Spinal cord (tissue), 10 donors: ENCODE results near the gene ASH1L. TPM values are rescaled to one million over a fixed set of nuclear protein-coding genes. Genes with fewer than 3 reads are reported as not detected.

Experiments used
- DNase-seq, 6 donors: peaks; one replicate each; pipeline versions ENCODE4 v3.0.0 to v3.0.0-alpha.2; 2013 to 2015; ENCODE audit warnings: low spot score in 6 of 6, low read depth in 4 of 6
- H3K27ac ChIP-seq: one replicate; pipeline ENCODE4 v1.5.1; 2013; ENCODE audit warnings: low read depth, low read length, control low read depth
- H3K27me3 ChIP-seq: one replicate; pipeline ENCODE4 v1.6.1; 2013; ENCODE audit warnings: low read length; ENCODE audit not compliant: control insufficient read depth, insufficient read depth
- H3K36me3 ChIP-seq: one replicate; pipeline ENCODE4 v1.6.1; 2013; ENCODE audit warnings: low read length; ENCODE audit not compliant: control insufficient read depth, insufficient read depth
- H3K4me1 ChIP-seq: one replicate; pipeline ENCODE4 v1.6.1; 2013; ENCODE audit warnings: low read length; ENCODE audit not compliant: control insufficient read depth, insufficient read depth
- H3K4me3 ChIP-seq: one replicate; pipeline ENCODE4 v1.5.1; 2013; ENCODE audit warnings: low read depth, low read length, control low read depth
- H3K9me3 ChIP-seq: one replicate; pipeline ENCODE4 v1.6.1; 2013; ENCODE audit warnings: low read length; ENCODE audit not compliant: control insufficient read depth, insufficient read depth
- WGBS: methylation state at CpG from one replicate; pipeline ENCODE4 v1.1.5; 2013; ENCODE audit warnings: missing lambda C conversion rate; ENCODE audit not compliant: insufficient coverage; 5-methylcytosine and 5-hydroxymethylcytosine counted together
- polyA plus RNA-seq, 2 donors: library from polyadenylated mRNA; unstranded; fragments of 120-200 nt; gene quantifications; one replicate each; pipeline ENCODE4 v1.2.1, GENCODE V29; 2013; ENCODE audit not compliant: insufficient read length in 2 of 2
- total RNA-seq, 2 donors: library from RNA; depleted of rRNA in 1 of 2; stranded (reverse); fragments of 120-200 nt in 1 of 2; fragments of >200 nt in 1 of 2; gene quantifications; one replicate each; pipeline versions ENCODE4 v1.2.3 to v1.2.4, GENCODE V29; 2013 to 2014
- donor health status: healthy.

ASH1L gene
- total and polyA plus RNA-seq, 4 donors: 35.9 to 65.9 (median 46.0) TPM

GRCh38 chr1:155305881-155306391, 256.7 kb downstream of the ASH1L start:
- no peak overlapping the region for H3K4me3 ChIP-seq
- no peaks in the 10 kb centered on the region for H3K9me3 ChIP-seq
- H3K4me1 ChIP-seq: peaks cover 29% of the 10 kb centered on the region
- WGBS: 66% methylated on average over 5 of the region's 7 CpGs
- H3K27me3 ChIP-seq: no peaks in the 10 kb centered on the region
- H3K36me3 ChIP-seq: peaks cover 6% of the 10 kb centered on the region
- no peak for DNase-seq
- no peak overlapping the region for H3K27ac ChIP-seq

DNA sequence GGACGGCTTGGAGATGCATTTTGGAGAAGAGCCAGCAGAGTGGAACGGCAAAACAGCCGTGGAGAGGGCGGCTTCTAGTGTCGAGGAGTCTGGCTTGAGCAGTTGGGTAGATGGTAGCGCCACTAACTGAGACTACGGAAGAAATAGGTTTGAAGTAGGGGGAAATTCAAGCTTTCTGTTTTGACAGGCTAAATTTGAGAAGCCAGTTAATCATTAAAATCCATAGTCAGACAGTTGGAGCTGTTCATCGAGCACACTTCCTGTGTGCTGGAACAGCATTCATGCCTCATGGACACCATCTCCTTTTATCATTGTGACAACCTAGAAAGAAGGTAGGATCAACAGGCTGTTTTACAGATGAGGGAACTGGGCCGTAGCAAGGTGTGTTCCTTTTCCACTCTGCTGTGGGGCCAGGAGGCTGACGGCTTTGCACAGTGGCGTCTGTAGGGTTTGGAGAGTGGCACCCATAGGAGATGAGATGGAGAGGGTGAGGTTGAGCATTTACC, 258.0 kb downstream of the ASH1L start:
- peaks cover 17% of the 10 kb centered on the region for H3K4me1 ChIP-seq
- WGBS: 69% methylated on average over 6 of the region's 11 CpGs

GRCh38 chr1:155301342-155301841, 261.2 kb downstream of the ASH1L start, which contains the start of gene PKLR:
Gene PKLR (minus strand): TSS chr1:155301438. CDS start chr1:155301395, 43 bp downstream.
- no peak within 1 kb of the TSS for H3K4me3 ChIP-seq
- 77% methylated on average over 4 of the region's 5 CpGs for WGBS
- H3K4me1 ChIP-seq: no peaks in the 10 kb centered on the region
- peaks cover 8% of the 10 kb centered on the region for H3K27me3 ChIP-seq
- H3K9me3 ChIP-seq: no peaks in the 10 kb centered on the region
- H3K36me3 ChIP-seq: no peaks in the 10 kb centered on the region
- DNase-seq: no peak
- H3K27ac ChIP-seq: no peak within 1 kb of the TSS

More for the DNA sequence above, 258.0 kb downstream of the ASH1L start:
- no peaks in the 10 kb centered on the region for H3K9me3 ChIP-seq
- DNase-seq: no peak
- H3K36me3 ChIP-seq: no peaks in the 10 kb centered on the region
- no peak overlapping the region for H3K4me3 ChIP-seq
- H3K27me3 ChIP-seq: no peaks in the 10 kb centered on the region
- no peak overlapping the region for H3K27ac ChIP-seq

DNA sequence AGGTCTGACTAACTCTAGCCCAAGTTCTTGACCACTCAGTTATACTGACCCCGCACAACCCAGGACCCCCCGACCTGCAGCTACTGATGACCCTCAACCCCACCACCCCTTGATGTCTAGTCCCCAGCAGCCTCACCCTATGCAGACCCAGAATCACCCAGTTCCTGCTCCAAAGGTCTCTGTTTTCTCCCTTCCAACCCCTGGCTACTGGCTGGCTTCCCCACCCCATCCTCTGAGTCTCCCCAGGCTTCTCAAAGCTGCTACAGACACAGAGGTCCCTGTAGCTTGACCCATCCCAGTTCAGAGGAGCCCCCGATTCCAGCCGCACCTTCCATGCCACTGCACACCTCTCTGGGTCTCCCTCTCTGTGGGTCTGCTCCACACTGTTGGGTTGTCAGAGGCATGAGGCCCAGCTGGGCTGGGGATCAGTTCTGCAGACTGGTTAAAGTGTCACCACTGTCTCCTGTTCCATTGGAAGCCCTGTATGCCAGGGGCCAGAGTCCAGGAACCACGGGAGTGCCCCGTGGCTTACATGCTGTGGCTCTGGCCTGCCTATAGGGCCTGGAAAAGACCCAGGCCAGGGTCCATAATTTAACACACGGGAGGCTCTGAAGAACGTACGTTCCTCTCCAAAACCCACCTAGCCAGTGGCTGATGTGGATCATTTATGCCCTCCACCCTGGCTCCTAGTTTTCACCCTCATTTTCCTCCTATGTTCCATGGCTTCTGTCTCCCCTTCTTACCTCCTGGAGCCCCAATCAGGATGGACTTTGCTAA, 261.9 kb downstream of the ASH1L start:
- Histone ChIP-seq H3K4me1 (no peaks in the 10 kb centered on the region), H3K9me3 (no peaks in the 10 kb centered on the region), H3K27ac (no peak overlapping the region), H3K4me3 (no peak overlapping the region), H3K36me3 (no peaks in the 10 kb centered on the region), H3K27me3 (peaks cover 12% of the 10 kb centered on the region)
- DNase-seq: no peak
- WGBS: 92% methylated on average over 8 of the region's 9 CpGs

GRCh38 chr1:155300024-155300423, 262.6 kb downstream of the ASH1L start:
- H3K27ac ChIP-seq: no peak overlapping the region
- H3K9me3 ChIP-seq: no peaks in the 10 kb centered on the region
- H3K4me1 ChIP-seq: peaks cover 6% of the 10 kb centered on the region
- H3K4me3 ChIP-seq: no peak overlapping the region
- DNase-seq: no peak
- 89% methylated on average over 7 of the region's 8 CpGs for WGBS
- H3K27me3 ChIP-seq: peaks cover 20% of the 10 kb centered on the region
- H3K36me3 ChIP-seq: no peaks in the 10 kb centered on the region

GRCh38 chr1:155297384-155297783, 265.2 kb downstream of the ASH1L start:
- H3K9me3 ChIP-seq: no peaks in the 10 kb centered on the region
- 63% methylated on average over 6 of the region's 7 CpGs for whole genome bisulfite sequencing
- H3K4me3 ChIP-seq: no peak overlapping the region
- H3K4me1 ChIP-seq: peaks cover 12% of the 10 kb centered on the region
- no peak overlapping the region for H3K27ac ChIP-seq
- peak in 1 of 6 donors; percentile 6 for DNase-seq
- no peaks in the 10 kb centered on the region for H3K36me3 ChIP-seq
- H3K27me3 ChIP-seq: peaks cover 42% of the 10 kb centered on the region

DNA sequence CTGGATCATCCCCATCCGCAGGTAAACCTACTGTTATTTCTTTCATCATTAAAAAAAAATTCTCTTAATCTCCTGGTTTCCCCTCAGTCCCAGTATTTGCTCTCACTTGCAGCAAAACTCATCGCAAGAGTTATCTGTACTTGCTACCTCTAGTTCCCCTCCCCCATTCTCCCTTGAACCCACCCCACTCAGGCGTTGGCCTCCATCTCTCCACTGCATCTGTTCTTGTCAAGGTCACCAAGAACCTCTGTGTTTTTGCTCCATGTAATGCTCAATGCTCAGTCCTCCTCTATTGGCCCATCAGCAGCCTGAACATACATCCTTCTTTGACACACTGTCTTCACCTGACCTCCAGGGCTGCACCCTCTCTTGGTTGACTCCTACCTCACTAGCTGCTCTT, 265.9 kb downstream of the ASH1L start:
- H3K27me3 ChIP-seq: peaks cover 42% of the 10 kb centered on the region
- no peak overlapping the region for H3K4me3 ChIP-seq
- WGBS: 85% methylated on average over 3 of the region's 3 CpGs

DNA sequence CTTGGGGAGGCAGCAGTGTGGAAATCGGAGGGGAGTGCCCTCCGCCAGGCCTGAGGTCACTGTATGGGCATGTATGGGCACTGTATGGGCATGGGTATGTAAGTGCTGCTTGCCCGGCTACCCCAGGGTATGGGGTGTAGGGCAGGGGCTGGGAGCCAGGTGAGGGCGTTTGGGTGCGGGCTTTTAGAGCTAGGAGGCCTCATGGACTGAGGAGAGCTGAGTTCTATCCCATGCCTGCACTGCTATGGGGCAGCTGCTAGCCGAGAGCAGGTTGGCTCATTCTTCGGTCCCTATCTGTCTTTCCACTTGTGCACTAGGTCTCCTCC, 266.7 kb downstream of the ASH1L start:
- Histone ChIP-seq H3K4me1 (peaks cover 12% of the 10 kb centered on the region), H3K4me3 (no peak overlapping the region), H3K27ac (no peak overlapping the region), H3K9me3 (no peaks in the 10 kb centered on the region), H3K36me3 (peaks cover 3% of the 10 kb centered on the region), H3K27me3 (peaks cover 42% of the 10 kb centered on the region)
- DNase-seq: no peak
- 72% methylated on average over 7 of the region's 7 CpGs for WGBS

More for the DNA sequence above, 265.9 kb downstream of the ASH1L start:
- Histone ChIP-seq H3K27ac (no peak overlapping the region), H3K36me3 (peaks cover 2% of the 10 kb centered on the region), H3K9me3 (no peaks in the 10 kb centered on the region), H3K4me1 (peaks cover 12% of the 10 kb centered on the region)
- no peak for DNase-seq

DNA sequence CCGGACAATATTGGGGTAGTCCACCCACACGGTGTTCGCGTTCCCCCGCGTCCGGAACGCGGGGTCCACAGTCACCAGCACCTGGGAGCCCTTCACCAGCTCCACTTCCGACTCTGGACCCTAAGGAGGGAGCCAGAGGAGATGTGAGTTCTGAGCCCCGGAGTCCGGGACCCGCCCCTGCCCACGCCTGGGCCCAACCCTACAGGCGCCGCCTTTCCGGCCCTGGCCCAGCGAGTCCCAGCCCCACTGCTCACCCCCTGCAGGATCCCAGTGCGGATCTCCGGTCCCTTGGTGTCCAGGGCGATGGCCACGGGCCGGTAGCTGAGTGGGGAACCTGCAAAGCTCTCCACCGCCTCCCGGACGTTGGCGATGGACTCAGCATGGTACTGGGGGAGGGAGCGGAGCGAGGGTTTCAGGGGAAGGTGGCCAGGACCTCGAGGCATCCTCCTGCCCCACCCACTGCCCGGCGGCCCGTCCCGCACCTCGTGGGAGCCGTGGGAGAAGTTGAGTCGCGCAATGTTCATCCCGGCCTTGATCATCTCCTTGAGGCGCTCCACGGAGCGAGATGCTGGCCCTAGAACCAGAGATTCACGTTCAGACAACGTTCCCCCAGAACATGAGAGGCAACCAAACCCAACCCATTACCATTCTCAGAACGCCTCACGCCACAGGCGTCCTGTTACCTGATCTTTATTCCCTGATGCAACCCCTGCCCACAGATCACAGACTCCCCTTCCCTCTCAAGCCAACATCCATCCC, 267.2 kb downstream of the ASH1L start:
- 7% methylated on average over 45 of the region's 47 CpGs for WGBS
- H3K27ac ChIP-seq: no peak overlapping the region
- H3K9me3 ChIP-seq: no peaks in the 10 kb centered on the region
- no peak overlapping the region for H3K4me3 ChIP-seq
- peaks cover 42% of the 10 kb centered on the region for H3K27me3 ChIP-seq
- no peak for DNase-seq
- H3K4me1 ChIP-seq: peaks cover 12% of the 10 kb centered on the region
- peaks cover 3% of the 10 kb centered on the region for H3K36me3 ChIP-seq
